ENCODE results near the gene ACTL8. TPM values are rescaled to one million over a fixed set of nuclear protein-coding genes. Genes with fewer than 3 reads are reported as not detected.

Gene ACTL8
- polyA plus RNA-seq, 2 of the 4 experiments (the other 2 are of a cell fraction) = 0.30 to 1.3 TPM

DNA sequence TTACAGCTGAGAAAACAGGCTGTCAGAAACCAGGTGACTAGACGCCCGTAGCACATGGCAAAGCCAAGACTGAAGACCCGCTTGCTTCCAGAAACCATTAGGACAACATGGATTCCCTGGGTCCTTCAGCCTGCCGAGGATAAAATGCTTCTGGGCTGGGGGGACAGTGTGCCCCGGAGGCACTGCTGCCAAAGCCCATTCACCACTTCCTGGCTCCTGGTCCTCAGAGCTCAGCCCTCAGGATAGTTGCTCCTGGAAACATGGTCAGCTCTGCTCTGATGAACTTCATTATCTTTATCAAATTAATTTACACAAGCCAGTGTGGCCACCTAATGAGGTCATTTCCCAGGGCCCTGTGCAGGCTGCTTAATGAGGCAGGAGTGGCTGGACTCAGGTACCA is 41.1 kb upstream of the ACTL8 start:
- H3K9me3 ChIP-seq = no peaks in the 10 kb centered on the region
- H3K27ac ChIP-seq = no peak overlapping the region
- ChIA-PET POLR2A (no interaction called here), CTCF (interaction anchor here (0.6 to 1.2 kb wide), 3 partner anchors 13 to 53 kb away, joined by 3 to 4 read pairs (median 3); no protein-coding TSS in a partner anchor)
- H3K4me2 ChIP-seq = no peak overlapping the region
- TF ChIP-seq ZFP36 (IDR thresholded peaks at IDR 0.05; ENCODE audit: borderline replicate concordance, partially characterized antibody) (no peak), KDM1A (IDR thresholded peaks at IDR 0.05; ENCODE audit: low read depth) (no peak), FOSB (CRISPR knock-in tag; IDR thresholded peaks at IDR 0.05) (no peak), CEBPB (IDR thresholded peaks at IDR 0.05) (no peak), POLR2AphosphoS2 (conservative IDR thresholded peaks at IDR 0.05; ENCODE audit: low read length) (no peak), HMGXB4 (CRISPR knock-in tag; IDR thresholded peaks at IDR 0.05; ENCODE audit: borderline replicate concordance) (no peak)
- TF ChIP-seq, protein P1, sequence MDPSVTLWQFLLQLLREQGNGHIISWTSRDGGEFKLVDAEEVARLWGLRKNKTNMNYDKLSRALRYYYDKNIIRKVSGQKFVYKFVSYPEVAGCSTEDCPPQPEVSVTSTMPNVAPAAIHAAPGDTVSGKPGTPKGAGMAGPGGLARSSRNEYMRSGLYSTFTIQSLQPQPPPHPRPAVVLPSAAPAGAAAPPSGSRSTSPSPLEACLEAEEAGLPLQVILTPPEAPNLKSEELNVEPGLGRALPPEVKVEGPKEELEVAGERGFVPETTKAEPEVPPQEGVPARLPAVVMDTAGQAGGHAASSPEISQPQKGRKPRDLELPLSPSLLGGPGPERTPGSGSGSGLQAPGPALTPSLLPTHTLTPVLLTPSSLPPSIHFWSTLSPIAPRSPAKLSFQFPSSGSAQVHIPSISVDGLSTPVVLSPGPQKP (IDR thresholded peaks at IDR 0.05; ENCODE audit: low read depth, low read length) = no peak
- FAIRE-seq (no peak), DNase-seq (ENCODE audit: low read depth in 1 of 2, low spot score in 1 of 2) (no peak), ATAC-seq (no peak)
- H3K4me3 ChIP-seq = no peak overlapping the region
- 61% methylated on average over 5 of the region's 5 CpGs for WGBS (ENCODE audit: missing lambda C conversion rate)
- H3K4me1 ChIP-seq = no peaks in the 10 kb centered on the region

GRCh38 chr1:17717594-17718535 is 37.3 kb upstream of the ACTL8 start:
- ChIA-PET POLR2A (no interaction called here), CTCF (no interaction called here)
- Histone ChIP-seq H3K4me3 (no peak overlapping the region), H3K4me1 (no peaks in the 10 kb centered on the region), H3K27ac (no peak overlapping the region), H3K4me2 (no peak overlapping the region), H3K9me3 (no peaks in the 10 kb centered on the region)
- TF ChIP-seq KDM1A (IDR thresholded peaks at IDR 0.05; ENCODE audit: low read depth) (no peak), HEYL (CRISPR knock-in tag; IDR thresholded peaks at IDR 0.05) (no peak), USF2 (IDR thresholded peaks at IDR 0.05) (no peak), RFX5 (IDR thresholded peaks at IDR 0.05) (no peak), EHF (CRISPR knock-in tag; IDR thresholded peaks at IDR 0.05) (no peak), ZNF302 (CRISPR knock-in tag; IDR thresholded peaks at IDR 0.05) (no peak), CBX2 (IDR thresholded peaks at IDR 0.05; ENCODE audit: borderline replicate concordance, low read depth) (no peak), HOXB13 (CRISPR knock-in tag; IDR thresholded peaks at IDR 0.05; ENCODE audit: low read depth) (no peak), NR3C1 (IDR thresholded peaks at IDR 0.05) (no peak), KDM5A (IDR thresholded peaks at IDR 0.05) (no peak), GATA3 (IDR thresholded peaks at IDR 0.05; ENCODE audit: borderline replicate concordance) (no peak), HOXA7 (CRISPR knock-in tag; IDR thresholded peaks at IDR 0.05) (no peak), CHD2 (IDR thresholded peaks at IDR 0.05; ENCODE audit: low read length, partially characterized antibody) (no peak), POLR2A (IDR thresholded peaks at IDR 0.05; ENCODE audit: low read length) (no peak), CTCF (IDR thresholded peaks at IDR 0.05) (no peak)
- TF ChIP-seq, protein P2, sequence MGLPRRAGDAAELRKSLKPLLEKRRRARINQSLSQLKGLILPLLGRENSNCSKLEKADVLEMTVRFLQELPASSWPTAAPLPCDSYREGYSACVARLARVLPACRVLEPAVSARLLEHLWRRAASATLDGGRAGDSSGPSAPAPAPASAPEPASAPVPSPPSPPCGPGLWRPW (IDR thresholded peaks at IDR 0.05) = no peak
- TF ChIP-seq, protein P3, sequence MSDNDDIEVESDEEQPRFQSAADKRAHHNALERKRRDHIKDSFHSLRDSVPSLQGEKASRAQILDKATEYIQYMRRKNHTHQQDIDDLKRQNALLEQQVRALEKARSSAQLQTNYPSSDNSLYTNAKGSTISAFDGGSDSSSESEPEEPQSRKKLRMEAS (IDR thresholded peaks at IDR 0.05) = no peak
- TF ChIP-seq, protein P4, sequence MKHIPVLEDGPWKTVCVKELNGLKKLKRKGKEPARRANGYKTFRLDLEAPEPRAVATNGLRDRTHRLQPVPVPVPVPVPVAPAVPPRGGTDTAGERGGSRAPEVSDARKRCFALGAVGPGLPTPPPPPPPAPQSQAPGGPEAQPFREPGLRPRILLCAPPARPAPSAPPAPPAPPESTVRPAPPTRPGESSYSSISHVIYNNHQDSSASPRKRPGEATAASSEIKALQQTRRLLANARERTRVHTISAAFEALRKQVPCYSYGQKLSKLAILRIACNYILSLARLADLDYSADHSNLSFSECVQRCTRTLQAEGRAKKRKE (CRISPR knock-in tag; IDR thresholded peaks at IDR 0.05; ENCODE audit: low read depth) = no peak
- TF ChIP-seq, protein P5, sequence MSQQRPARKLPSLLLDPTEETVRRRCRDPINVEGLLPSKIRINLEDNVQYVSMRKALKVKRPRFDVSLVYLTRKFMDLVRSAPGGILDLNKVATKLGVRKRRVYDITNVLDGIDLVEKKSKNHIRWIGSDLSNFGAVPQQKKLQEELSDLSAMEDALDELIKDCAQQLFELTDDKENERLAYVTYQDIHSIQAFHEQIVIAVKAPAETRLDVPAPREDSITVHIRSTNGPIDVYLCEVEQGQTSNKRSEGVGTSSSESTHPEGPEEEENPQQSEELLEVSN (IDR thresholded peaks at IDR 0.05; ENCODE audit: borderline replicate concordance, low read depth) = no peak
- FAIRE-seq (no peak), DNase-seq (ENCODE audit: low read depth in 1 of 2, low spot score in 1 of 2) (no peak), ATAC-seq (no peak)
- WGBS (ENCODE audit: missing lambda C conversion rate) = 72% methylated on average over 22 of the region's 25 CpGs
